Esophagus mucosa (tissue), 1 donor: Measurements from ENCODE around the gene CT45A1. TPM values are rescaled to one million over a fixed set of nuclear protein-coding genes. Genes with fewer than 3 reads are reported as not detected.
"Not testable (repeated sequence)": the region's sequence is repeated elsewhere in the genome, so short reads cannot be mapped to it uniquely, and the experiment has no call there.

Experiments
- ATAC-seq: fragments of 200-7000 bp; cut with Tn5 transposase; one replicate; pipeline ENCODE4 v1.9.1; 2020
- total RNA-seq: library from RNA; stranded (reverse); gene quantifications from one replicate; pipeline ENCODE4 v1.2.4, GENCODE V29; 2023
- donor health status: DM: yes; HTN: yes; CAD: no.

Gene CT45A1, protein sequence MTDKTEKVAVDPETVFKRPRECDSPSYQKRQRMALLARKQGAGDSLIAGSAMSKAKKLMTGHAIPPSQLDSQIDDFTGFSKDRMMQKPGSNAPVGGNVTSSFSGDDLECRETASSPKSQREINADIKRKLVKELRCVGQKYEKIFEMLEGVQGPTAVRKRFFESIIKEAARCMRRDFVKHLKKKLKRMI
- total RNA-seq, result not detected

DNA sequence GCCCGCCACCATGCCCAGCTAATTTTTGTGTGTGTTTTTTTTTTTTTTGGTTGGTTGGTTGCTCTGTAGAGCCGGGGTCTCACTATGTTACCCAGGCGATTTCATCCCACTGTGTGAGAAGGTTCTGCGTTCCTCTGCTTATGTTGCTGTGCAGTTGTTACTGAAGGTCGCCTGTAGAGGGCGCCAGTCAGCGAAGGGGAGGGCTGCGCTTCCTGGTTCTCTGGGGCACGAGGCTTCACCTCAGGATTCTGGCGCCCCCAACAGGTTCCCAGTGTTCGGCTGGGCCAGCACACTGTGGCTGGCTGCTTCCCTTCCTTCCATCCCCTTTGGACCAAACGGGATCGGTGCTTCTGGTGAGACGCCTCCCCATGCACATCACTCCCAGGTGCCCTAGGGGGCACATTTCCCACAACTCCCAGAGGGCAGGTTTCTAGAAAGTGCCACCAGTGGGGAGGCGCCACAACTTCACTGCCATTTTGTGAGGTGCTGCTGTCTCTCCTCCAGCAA is at the start of gene CT45A1:
TSS of gene CT45A1 (plus strand) at position 457 of the 507 bp plus-strand sequence. CDS start 5,302 bp downstream, outside the sequence.
- ATAC-seq, result not testable (repeated sequence)

DNA sequence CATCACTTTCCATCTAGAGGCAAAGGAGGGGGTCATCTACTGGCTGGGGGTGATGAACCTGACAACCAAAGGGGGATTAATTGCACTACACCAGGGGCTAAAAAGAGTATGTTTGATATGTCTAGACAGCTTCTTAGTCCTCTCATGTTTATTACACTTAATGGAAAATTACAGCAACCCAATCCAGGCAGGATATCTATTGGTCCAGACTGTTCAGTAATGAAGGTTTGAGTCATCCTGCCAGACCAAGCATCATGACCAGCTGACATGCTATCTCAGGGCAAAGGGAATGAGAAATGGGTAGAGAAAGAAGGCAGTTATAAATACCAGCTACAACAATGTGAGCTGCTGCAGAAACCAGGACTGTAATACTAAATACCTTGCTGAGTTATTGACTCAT is 40.5 kb upstream of the CT45A1 start:
- ATAC-seq, result not testable (repeated sequence)

DNA sequence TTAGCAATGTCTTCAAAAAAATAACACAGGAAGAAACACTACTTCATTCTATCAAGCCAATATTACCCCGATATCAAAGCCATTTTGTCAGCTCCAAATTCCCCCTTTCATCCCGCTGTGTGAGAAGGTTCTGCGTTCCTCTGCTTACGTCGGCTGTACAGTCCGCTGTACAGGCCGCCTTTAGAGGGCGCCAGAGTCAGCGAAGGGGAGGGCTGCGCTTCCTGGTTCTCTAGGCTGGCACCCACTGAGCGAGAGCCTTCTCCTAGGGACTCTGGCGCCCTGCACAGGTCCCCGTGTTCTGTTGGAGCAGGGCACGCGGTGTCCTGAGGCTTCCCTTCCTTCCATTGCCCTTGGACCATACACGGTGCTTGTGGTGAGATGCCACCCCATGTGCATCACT is 25.3 kb upstream of the CT45A1 start:
- no peak for ATAC-seq

DNA sequence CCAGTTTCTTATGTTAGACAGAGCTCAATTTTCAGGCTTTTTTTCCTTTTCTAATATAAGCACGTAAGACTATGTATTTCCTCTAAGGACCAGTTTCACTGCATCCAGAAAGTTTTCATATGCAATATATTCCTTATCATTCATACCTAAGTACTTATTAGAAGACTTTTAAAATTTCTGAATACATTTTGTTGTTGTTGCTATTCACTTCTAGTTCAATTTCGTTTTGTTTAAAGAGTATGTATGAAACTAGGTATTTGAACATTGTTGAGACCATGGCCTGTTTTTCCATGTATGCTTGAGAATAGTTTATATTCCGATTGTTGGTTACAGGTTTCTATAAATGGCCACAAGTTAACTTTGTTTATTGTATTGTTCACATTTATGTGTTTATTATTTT is 18.0 kb upstream of the CT45A1 start:
- ATAC-seq, result no peak

DNA sequence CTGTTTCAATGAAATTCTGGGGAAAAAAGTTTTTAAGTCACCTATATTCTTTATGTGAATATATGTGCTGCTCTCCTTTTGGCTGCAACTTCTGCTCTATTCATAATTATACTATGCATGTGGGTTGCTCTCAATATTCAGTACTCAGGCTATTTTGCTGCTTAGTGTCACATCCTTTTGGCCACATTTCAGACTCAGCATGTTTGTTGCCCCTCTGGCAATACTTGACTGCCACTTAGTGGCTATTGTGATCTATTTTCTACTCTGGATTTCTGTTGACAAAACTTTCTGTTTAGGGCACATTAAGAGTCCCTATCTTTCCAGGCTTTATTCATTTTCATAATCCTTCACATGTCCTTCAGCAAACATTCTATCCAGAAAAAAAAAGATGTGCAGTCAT is 15.8 kb upstream of the CT45A1 start:
- ATAC-seq, result no peak

DNA sequence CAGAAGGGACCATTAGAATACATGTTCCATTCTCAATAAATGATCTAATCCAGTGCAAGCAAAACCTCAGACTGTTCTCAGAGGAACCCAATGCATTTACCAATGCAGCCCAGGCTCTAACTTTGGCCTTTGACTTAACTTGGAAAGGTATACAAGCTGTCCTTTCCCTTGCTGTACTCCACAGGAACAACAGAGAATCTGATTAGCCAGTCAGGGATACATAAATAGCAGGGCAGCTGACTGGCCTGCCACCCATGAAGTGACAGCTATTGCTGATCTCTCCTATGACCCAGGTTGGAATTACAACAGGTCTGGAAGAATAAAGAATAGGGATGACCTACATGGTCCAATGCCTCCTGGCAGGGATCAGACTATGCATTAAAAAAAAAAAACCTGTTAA is 14.5 kb upstream of the CT45A1 start:
- ATAC-seq, result no peak

DNA sequence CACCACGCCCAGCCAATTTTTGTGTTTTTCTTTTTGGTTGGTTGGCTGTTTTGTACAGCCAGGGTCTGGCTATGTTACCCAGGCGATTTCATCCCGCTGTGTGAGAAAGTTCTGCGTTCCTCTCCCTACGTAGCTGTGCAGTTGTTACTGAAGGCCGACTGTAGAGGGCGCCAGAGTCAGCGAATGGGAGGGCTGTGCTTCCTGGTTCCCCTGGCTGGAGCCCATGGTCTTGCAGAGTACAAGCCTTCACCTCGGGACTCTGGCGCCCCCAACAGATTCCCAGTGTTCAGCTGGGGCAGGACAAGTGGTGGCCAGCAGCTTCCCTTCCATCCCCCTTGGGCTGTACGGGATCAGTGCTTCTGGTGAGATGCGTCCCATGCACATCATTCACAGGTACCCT is 5.6 kb upstream of the CT45A1 start:
- no peak for ATAC-seq

DNA sequence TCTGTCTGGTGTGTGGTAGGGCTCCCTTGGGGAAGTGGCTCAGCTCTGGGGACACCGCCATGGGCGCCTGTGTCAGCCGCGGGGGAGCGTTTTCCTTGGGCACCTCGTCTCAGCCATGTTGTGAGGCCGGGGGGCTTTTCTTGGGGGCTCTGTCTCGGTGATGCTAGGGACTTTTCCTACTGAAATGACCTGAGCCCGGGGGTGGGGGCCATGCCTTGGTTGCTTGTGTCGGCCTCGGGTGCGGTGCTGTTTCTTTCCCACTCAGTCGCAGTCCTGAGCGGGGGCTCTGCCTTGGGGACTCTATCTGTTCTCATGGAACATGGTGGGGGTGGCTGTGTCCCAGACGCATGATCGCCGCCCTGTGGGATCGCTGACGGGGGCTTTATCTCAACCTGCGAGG is 356 bp downstream of the CT45A1 start:
- no peak for ATAC-seq

DNA sequence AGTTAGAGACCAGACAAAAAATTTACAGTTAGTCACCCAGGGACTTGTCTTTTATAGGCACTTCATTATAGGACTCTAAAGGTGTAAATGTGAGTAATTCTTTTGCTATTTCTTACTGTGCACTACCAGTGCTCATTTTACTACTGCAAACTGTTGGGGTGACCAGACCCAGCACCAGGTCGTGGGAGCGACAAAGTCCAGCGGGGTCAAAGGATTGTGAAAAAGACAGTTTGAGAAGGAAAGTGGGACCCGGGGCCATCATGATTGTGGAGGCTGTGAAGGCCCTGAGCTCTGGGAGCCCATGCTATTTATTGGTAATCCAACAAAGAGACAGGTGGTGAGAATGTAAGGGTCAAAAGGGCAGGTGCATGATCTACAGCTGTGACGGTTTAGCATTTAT is 21.2 kb downstream of the CT45A1 start:
- ATAC-seq, result not testable (repeated sequence)

DNA sequence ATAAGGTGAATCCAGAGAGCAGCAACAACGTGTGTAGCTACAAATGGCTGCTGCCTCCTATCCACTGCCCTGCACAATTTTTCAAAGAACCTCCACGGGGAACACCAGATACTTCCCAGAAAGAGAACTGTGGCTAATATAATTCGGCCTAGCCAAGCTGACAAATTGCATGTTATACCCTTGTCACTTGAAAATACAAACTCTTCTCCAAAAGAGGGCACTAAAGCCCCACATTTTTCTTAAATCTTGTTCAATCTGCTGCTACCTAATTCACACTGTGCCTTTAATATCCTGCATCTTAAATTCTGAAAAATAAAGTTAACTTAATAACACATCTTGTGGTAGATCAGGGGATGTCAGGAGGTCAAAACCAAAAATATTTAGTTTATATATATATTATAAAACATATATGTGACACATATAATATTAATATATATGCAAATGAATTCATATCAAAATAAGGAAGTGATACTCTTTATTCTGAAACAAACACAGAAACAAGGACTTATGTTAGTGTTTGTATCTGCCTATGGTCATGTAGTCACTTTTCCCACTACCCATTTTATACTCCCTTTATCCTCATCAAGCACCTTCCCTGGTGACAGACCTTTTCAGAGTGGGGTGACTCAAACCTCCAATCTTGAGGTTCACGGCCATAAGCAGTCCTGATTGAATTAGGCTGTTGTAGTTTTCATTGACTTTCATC is 24.1 kb downstream of the CT45A1 start:
- ATAC-seq, result no peak

DNA sequence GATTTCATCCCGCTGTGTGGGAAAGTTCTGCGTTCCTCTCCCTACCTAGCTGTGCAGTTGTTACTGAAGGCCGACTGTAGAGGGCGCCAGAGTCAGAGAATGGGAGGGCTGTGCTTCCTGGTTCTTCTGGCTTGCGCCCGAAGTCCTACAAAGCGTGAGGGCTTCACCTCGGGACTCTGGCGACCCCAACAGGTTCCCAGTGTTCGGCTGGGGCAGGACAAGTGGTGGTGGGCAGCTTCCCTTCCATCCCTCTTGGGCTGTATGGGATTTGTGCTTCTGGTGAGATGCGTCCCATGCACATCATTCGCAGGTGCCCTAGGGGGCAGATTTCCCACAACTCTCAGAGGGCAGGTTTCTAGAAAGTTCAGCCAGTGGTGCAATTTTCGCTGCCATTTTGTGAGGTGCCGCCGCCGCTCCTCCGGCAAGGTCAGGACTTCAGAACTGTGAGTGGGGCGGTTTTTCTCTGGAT is 27.3 kb downstream of the CT45A1 start:
- ATAC-seq, result peak; percentile 15

DNA sequence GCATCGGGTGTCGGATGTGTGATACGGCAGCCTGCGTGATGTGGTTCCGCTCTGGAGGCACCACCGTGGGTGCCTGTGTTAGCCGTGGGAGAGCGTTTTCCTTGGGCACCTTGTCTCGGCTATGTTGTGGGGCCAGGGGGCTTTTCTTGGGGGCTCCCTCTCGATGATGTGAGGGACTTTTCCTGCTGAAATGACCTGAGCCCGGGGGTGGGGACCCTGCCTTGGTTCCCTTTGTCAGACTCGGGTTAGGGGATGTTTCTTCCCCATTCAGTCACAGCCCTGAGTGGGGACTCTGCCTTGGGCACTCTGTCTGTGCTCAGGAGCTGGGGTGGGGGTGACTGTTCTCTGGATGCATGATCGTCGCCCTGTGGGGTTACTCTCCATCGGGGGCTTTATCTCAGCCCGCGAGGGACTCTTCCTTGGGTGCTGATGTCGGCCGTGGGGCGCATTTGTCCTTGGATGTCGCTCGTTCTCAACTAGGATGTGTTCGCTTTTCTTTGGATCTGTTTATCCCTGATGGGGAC is 27.8 kb downstream of the CT45A1 start:
- ATAC-seq, result no peak

DNA sequence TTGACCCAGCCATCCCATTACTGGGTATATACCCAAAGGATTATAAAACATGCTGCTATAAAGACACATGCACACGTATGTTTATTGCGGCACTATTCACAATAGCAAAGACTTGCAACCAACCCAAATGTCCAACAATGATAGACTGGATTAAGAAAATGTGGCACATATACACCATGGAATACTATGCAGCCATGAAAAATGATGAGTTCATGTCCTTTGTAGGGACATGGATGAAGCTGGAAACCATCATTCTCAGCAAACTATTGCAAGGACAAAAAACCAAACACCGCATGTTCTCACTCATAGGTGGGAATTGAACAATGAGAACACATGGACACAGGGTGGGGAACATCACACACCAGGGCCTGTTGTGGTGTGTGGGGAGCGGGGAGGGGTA is 31.3 kb downstream of the CT45A1 start:
- not testable (repeated sequence) for ATAC-seq

DNA sequence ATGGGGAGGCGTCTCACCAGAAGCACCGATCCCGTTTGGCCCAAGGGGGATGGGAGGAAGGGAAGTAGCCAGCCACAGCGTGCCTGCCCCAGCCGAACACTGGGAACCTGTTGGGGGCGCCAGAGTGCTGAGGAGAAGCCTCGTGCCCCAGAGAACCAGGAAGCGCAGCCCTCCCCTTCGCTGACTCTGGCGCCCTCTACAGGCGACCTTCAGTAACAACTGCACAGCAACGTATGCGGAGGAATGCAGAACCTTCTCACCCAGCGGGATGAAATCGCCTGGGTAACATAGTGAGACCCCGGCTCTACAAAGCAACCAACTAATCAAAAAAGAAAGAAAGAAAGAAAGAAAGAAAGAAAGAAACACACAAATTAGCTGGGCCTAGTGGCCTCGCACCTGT is 54.7 kb downstream of the CT45A1 start, which contains the start of gene CT45A3:
TSS of gene CT45A3 (minus strand) at position 101 of the 400 bp plus-strand sequence. CDS start 3,747 bp downstream, outside the sequence.
- ATAC-seq, result not testable (repeated sequence)

Other genes with a start within 250 kb of the CT45A1 start
- 5.3 TPM for gene INTS6L, start 193.0 kb upstream of the CT45A1 start, total RNA-seq
- gene CT45A3, start 54.6 kb downstream of the CT45A1 start, total RNA-seq, result not detected
- not detected for gene CT45A5, start 71.9 kb downstream of the CT45A1 start, total RNA-seq
- gene CT45A6, start 89.1 kb downstream of the CT45A1 start, total RNA-seq, result not detected
- gene CT45A2, start 106.4 kb downstream of the CT45A1 start, total RNA-seq, result not detected
- not detected for gene CT45A7, start 123.6 kb downstream of the CT45A1 start, total RNA-seq
- gene CT45A8, start 140.9 kb downstream of the CT45A1 start, total RNA-seq, result not detected
- not detected for gene CT45A9, start 158.2 kb downstream of the CT45A1 start, total RNA-seq
- gene CT45A10, start 179.8 kb downstream of the CT45A1 start, total RNA-seq, result not detected
- gene SAGE1, start 180.1 kb downstream of the CT45A1 start, total RNA-seq, result not detected